Activated T-cell treated with anti-CD3 and anti-CD28 coated beads for 4 hours (primary cell): ENCODE results near the gene COQ10A.
"Not testable (repeated sequence)": the region's sequence is repeated elsewhere in the genome, so short reads cannot be mapped to it uniquely, and the experiment has no call there.

Experiments
- DNase-seq: peaks from one replicate; pipeline ENCODE4 v3.0.0-alpha.2; 2020

COQ10A gene

GRCh38 chr12:56282579-56282978 lies 15.8 kb downstream of the COQ10A start:
- no peak for DNase-seq

GRCh38 chr12:56284263-56284662 lies 17.5 kb downstream of the COQ10A start:
- DNase-seq, result not testable (repeated sequence)

GRCh38 chr12:56286044-56286830 lies 19.5 kb downstream of the COQ10A start:
- DNase-seq, result no peak

GRCh38 chr12:56288705-56289387 lies 22.1 kb downstream of the COQ10A start:
- DNase-seq, result no peak

- DNase-seq, result no peak
Observed at GRCh38 chr12:56293795-56294194, 27.1 kb downstream of the COQ10A start.

GRCh38 chr12:56296295-56296694 lies 29.6 kb downstream of the COQ10A start:
- DNase-seq, result no peak

DNA sequence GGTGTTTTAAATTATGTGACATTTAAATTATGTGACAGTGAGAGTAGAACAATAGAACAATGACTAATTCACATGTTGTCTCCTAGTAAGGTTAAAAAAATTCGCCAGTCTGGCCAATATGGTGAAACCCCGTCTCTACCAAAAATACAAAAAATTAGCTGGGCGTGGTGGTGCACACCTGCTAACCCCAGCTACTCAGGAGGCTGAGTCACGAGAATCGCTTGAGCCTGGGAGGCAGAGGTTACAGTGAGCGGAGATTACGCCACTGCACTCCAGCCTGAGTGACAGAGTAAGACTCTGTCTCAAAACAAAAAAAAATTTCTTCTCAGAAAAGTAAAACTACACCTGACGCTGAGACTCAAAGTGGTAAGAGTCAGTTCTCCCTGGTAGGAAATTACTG lies 30.7 kb downstream of the COQ10A start:
- DNase-seq, result no peak

DNA sequence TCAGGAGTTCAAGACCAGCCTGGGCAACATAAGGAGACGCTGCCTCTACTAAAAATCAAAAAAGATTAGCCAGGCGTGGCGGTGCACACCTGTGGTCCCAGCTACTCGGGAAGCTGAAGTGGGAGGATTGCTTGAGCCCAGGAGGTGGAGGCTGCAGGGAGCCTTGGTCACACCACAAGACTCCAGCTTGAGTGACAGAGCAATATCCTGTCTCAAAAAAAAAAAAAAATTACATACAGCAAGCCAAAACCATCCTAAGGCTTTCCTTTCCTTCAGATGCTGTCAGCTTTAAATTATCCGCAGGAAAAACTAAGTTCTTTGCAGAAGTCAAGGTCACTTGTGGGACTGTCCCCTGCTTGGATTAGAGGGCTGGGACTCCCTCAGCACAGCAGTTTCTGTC lies 32.1 kb downstream of the COQ10A start:
- no peak for DNase-seq

DNA sequence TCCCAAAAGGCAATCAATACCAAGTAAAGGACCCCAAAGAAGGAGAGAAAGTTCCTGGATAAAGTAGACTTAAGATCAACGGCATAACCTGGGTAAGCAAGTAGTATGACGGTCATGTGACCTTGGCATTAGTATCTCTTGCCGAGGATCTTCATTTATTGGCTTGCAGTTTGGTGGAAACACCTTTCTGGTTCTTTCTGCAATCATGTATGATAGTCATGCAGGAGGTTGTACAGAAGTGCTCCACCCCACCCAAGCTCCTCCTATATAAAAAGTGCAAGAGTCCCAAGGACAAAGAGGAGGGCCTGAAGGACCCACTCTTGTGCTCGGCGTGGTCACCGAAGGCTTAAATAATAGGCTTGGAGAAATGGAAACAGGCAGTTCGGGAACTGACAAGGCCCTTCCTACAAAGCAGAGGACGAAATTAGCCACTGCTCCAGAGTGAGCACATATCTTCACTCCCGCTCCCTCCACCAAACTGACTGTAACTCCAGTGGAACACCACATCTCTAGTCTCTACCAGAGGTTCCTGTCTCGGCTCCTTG lies 32.6 kb downstream of the COQ10A start:
- peak; percentile 2 for DNase-seq

GRCh38 chr12:56299853-56300643 lies 33.3 kb downstream of the COQ10A start, which contains the start of gene CS:
TSS of gene CS (minus strand) at chr12:56300330. CDS start at chr12:56300201, 129 bp downstream.
- DNase-seq, result peak; percentile 97

DNA sequence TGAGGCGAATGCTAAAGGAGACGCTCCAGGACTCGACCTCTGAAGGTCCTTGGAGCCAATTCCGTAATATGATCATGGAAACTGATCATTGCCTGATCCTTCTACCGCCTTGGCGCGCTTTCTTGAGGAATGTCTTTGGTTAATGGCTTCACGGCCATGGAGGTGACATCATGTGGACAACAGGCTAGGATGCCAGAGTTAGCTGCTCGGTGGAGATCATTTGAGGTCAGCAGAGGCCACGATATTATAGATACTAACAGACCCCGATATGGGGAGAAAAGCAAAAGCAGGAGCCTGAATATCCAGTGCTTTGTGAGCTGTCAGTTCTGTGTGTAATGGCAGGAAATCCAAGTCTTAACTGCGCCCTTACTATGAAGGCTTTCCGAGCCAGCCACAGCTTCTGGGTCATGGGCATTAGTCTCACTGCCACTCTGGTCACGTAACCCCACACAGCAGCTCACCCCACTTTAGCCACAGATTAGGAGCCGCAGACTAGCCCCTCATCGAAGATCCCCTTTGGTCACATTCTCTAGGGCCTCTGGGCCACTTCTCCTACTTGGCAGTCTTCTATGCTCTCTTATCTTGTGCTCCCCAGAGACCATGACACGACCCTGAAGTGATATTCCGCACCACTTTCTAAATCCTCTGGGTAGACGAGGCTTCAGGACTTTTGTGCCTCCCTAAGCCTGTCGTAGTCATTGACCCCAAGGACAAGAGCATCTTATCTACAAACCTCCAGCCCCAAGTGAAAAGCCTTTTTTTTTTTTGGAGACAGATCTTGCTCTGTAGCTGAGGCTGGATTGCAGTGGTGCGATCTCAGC lies 34.1 kb downstream of the COQ10A start:
- DNase-seq, result no peak

GRCh38 chr12:56304276-56304675 lies 37.5 kb downstream of the COQ10A start:
- no peak for DNase-seq

- no peak for DNase-seq
Observed at GRCh38 chr12:56304872-56305590, 38.3 kb downstream of the COQ10A start.

DNA sequence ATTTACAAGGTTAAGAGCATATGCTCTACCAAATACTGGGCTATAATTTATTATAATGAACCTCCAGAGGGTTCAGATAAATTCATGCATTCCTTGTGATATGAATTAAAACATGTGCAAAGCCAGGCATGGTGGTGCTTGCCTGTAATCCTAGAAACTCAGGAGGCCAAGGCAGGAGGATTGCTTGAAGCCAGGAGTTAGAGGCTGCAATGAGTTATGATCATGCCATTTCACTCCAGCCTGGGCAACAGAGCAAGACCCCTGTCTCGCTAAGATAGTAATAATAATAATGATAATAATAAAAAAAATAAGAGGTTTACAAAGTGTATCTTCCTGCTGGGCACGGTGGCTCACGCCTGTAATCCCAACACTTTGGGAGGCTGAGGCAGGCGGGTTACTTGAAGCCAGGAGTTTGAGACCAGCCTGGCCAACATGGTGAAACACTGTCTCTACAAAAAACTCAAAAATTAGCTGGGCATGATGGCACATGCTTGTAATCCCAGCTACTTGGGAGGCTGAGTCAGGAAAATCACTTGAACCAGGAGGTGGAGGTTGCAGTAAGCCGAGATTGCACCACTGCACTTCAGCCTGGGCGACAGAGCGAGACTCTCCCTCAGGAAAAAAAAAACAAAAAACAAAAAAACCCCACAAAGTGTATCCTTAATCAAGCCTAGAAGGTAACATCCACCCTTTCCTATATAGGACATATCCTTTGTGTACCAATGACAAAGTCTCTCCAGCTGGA lies 40.7 kb downstream of the COQ10A start:
- DNase-seq, result no peak

- DNase-seq, result no peak
Observed at GRCh38 chr12:56308714-56309113, 42.0 kb downstream of the COQ10A start.

DNA sequence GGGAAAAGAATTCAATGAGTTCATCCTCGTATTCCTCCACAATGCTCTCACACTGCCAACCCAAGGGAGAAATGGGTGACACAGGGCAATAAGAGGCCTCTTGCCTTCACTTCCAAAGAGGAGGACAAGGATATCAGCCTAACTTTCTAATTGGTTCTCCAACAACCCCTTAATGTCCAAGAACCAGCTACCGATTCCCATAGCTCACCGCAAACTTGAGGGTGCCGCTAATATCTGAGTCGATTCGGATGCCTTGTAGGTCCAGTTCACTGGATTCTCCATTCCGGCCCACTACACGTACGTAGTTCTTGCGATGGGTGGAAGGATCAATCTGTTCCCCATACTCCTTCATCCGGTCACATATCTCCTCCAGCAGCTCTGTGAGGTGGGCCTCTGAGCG lies 44.3 kb downstream of the COQ10A start:
- DNase-seq, result no peak

GRCh38 chr12:56315249-56315621 lies 48.5 kb downstream of the COQ10A start:
- no peak for DNase-seq

DNA sequence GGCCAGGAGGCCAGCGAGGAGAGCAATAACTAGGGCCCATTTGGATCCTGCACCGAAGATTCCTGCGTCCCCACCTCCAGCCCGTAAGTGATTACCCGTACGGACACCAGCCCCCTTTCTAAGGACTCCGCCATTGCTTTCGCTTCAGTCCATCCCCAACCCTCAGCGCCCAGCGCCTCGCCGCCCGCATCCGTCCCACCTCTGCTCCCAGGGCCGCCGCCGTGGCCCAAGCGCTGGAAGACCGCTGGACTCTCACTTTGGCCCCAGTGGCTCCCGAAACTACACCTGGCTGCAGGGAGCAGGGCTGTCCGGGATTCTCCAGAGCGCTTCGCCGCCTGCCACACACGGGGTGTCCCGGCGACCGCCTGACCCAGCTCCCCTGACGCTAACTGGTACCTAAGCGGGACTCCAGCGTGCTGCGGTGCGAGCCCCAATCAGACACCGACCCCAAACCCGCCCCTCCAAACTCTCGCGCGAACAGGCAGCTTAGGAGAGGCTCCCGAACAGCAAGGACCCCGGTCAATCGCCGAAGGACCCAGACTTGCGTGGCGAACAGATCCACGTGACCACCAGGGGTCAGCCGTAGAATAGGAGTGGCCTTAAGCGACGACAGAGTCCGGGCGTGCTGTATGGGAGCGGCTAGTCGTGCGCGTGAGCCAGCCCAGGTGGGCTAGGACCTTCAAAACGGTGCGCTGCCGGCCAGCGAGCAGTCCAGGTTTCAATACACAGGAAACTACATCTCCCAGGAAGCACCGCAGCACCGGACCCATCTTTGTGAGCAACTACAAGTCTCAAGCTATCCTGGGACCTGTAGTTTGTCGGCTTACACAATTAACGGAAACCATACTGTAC lies 49.1 kb downstream of the COQ10A start, which contains the start of gene CNPY2:
Gene CNPY2, minus strand, starts transcription at position 367 of the 852 bp plus-strand sequence. CDS start 771 bp downstream, outside the sequence.
- DNase-seq, result peak; percentile 89

- DNase-seq, result no peak
Observed at GRCh38 chr12:56317675-56318074, 50.9 kb downstream of the COQ10A start.
